ENCODE data around the gene LCP2. TPM values are rescaled to one million over a fixed set of nuclear protein-coding genes. Genes with fewer than 3 reads are reported as not detected.

LCP2 gene
- total RNA-seq, 1 experiment from 2014 or later = not detected

DNA sequence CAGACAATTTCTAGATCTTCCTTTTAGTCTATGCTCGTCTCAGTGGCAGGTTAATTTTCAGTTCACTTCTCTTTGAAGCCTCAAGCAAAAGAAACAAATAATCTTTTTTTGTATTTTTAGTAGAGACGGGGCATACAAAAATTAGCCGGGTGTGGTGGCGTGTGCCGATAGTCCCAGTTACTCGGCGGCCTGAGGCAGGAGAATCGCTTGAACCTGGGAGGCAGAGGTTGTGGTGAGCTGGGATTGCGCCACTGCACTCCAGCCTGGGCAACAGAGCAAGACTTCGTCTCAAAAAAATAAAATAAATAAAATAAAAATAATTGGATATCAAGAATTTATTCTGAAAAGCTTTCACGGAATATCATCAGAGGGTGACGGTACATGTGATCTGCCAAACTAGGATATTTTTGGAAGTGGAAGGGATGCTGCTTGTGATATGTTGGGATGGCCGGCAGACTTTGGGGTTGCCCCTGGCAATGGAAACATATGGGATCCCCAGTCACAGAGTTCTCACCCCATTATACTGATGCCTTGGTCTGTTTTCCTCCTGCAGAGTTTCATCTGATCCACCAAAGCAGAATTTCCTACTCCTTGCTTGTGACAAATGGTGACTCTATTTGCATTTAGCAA is 7.6 kb upstream of the LCP2 start:
- TF ChIP-seq, protein P1, sequence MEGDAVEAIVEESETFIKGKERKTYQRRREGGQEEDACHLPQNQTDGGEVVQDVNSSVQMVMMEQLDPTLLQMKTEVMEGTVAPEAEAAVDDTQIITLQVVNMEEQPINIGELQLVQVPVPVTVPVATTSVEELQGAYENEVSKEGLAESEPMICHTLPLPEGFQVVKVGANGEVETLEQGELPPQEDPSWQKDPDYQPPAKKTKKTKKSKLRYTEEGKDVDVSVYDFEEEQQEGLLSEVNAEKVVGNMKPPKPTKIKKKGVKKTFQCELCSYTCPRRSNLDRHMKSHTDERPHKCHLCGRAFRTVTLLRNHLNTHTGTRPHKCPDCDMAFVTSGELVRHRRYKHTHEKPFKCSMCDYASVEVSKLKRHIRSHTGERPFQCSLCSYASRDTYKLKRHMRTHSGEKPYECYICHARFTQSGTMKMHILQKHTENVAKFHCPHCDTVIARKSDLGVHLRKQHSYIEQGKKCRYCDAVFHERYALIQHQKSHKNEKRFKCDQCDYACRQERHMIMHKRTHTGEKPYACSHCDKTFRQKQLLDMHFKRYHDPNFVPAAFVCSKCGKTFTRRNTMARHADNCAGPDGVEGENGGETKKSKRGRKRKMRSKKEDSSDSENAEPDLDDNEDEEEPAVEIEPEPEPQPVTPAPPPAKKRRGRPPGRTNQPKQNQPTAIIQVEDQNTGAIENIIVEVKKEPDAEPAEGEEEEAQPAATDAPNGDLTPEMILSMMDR (conservative IDR thresholded peaks at IDR 0.05) = no peak

More for the DNA sequence above, 7.6 kb upstream of the LCP2 start:
- H2AFZ ChIP-seq (ENCODE audit: low read length) = no peak overlapping the region
- H3K9me3 Mint-ChIP-seq = peaks cover 7 to 8% of the 10 kb centered on the region in 2 experiments; a peak in 3 of 5 replicates
- no peaks in the 10 kb centered on the region for H3K79me2 ChIP-seq (ENCODE audit: insufficient read depth, low read length)
- DNase-seq = no peak
- H3K18ac ChIP-seq (ENCODE audit: insufficient read length, low read depth, low read length) = no peak overlapping the region
- no peaks in the 10 kb centered on the region for H3K27me3 ChIP-seq (ENCODE audit: insufficient read depth, low read length)
- H3K4ac ChIP-seq (ENCODE audit: low read depth, low read length) = no peak overlapping the region
- no peak overlapping the region for H2AK5ac ChIP-seq (ENCODE audit: insufficient read length, low read length)
- no CpG with 5 or more reads among the region's 13 CpGs for WGBS (ENCODE audit: extremely low coverage, insufficient read length, low lambda C conversion rate)
- no peak overlapping the region for H3K4me3 Mint-ChIP-seq
- H3K14ac ChIP-seq (ENCODE audit: insufficient read depth, low read length) = no peak overlapping the region
- no peak overlapping the region for H2BK12ac ChIP-seq (ENCODE audit: insufficient read length, low read depth, low read length)
- peaks cover 0 to 9% (median 0%) of the 10 kb centered on the region in 3 experiments; a peak in 2 of 7 replicates for H3K36me3 Mint-ChIP-seq (ENCODE audit: insufficient read depth in 1 of 3, low read depth in 3 of 3)
- H3K4me2 ChIP-seq (ENCODE audit: insufficient read depth, insufficient read length, low read length) = no peak overlapping the region
- H2BK120ac ChIP-seq (ENCODE audit: low read depth, low read length, poor library complexity, severe bottlenecking) = no peak overlapping the region
- no peak overlapping the region for H3K9ac ChIP-seq (ENCODE audit: extremely low read depth, insufficient read length, low read length)
- H4K8ac ChIP-seq (replicated peaks; ENCODE audit: insufficient read length, low read depth, low read length) = no peak overlapping the region
- no peak overlapping the region for H4K5ac ChIP-seq (ENCODE audit: insufficient read length, low read depth, low read length)
- H3K79me1 ChIP-seq (ENCODE audit: insufficient read depth, low read depth, low read length, poor library complexity, severe bottlenecking) = no peaks in the 10 kb centered on the region
- H2BK5ac ChIP-seq (ENCODE audit: insufficient read length, low read length) = no peak overlapping the region
- H2BK20ac ChIP-seq (ENCODE audit: low read depth, low read length, poor library complexity, severe bottlenecking) = no peak overlapping the region
- peaks cover 7% of the 10 kb centered on the region for H3K27me3 Mint-ChIP-seq (ENCODE audit: low read depth)
- H3K23me2 ChIP-seq (ENCODE audit: insufficient read length, low read depth, low read length, poor library complexity, severe bottlenecking) = no peaks in the 10 kb centered on the region
- no peak overlapping the region for H3K27ac ChIP-seq (ENCODE audit: insufficient read length, low read depth, low read length)
- no peaks in the 10 kb centered on the region for H3K4me1 ChIP-seq (ENCODE audit: insufficient read depth, low read length)
- no peak overlapping the region for H3K56ac ChIP-seq (ENCODE audit: insufficient read length, low read depth, low read length)
- no peaks in the 10 kb centered on the region for H4K20me1 ChIP-seq (ENCODE audit: control insufficient read depth, insufficient read depth, insufficient read length)
- no peaks in the 10 kb centered on the region for H3K9me3 ChIP-seq (ENCODE audit: control insufficient read depth, low read depth, low read length)
- H4K91ac ChIP-seq (ENCODE audit: insufficient read length, low read depth, low read length) = no peak overlapping the region
- no peak overlapping the region for H3T11ph ChIP-seq (ENCODE audit: low read length)
- no peak overlapping the region for H3K27ac Mint-ChIP-seq
- H3K23ac ChIP-seq (ENCODE audit: insufficient read length, low read depth, low read length) = no peak overlapping the region
- H3K4me1 Mint-ChIP-seq = peaks cover 29 to 40% of the 10 kb centered on the region in 2 experiments
- H2BK15ac ChIP-seq (ENCODE audit: low read depth, low read length) = no peak overlapping the region

All from H9 (cell line).